GM12878 (cell line): ENCODE measurements around the gene CDKN3. TPM values are rescaled to one million over a fixed set of nuclear protein-coding genes. Genes with fewer than 3 reads are reported as not detected.

Source experiments
- ATAC-seq: fragments of 200-7000 bp; cut with Tn5 transposase; 3 replicates; pipeline ENCODE4 v1.9.1; 2020; ENCODE audit warnings: mild to moderate bottlenecking, moderate library complexity
- BruUV-seq: library from RNA; stranded (reverse); fragments of 400-500 nt; replicated peaks from 2 replicates; lab custom pipeline; 2021; lab: Mats Ljungman, UMichigan
- CTCF ChIA-PET: fragments of 300-600 bp; sonication (Branson Sonifier 250); formaldehyde crosslinking; extraction: SDS; loops from one replicate; lab custom pipeline; 2021; ENCODE audit warnings: inconsistent platforms; lab: Yijun Ruan, JAX
- POLR2A ChIA-PET: fragments of 350-600 bp; formaldehyde crosslinking; extraction: SDS; loops from one replicate; lab custom pipeline; 2021; ENCODE audit warnings: inconsistent platforms; lab: Charles Lee
- RAD21 ChIA-PET: fragments of 300-600 bp; sonication (Branson Sonifier 250); formaldehyde crosslinking; loops from one replicate; lab custom pipeline; 2023; ENCODE audit warnings: antibody characterized with exemption; ENCODE audit not compliant: unreplicated experiment; lab: Charles Lee
- SMC1A ChIA-PET: fragments of 300-600 bp; sonication (Branson Sonifier 250); formaldehyde crosslinking; loops from one replicate; lab custom pipeline; 2023; ENCODE audit not compliant: unreplicated experiment, uncharacterized antibody; lab: Charles Lee
- DNase-seq: peaks from one replicate; pipeline ENCODE4 v3.0.0-alpha.2; 2011; ENCODE audit warnings: low read depth, low spot score
- FAIRE-seq: peaks from 3 replicates; lab custom pipeline; 2011; peaks lifted over from hg19 to GRCh38; lab: Jason Lieb, UNC
- H2AFZ ChIP-seq: 2 replicates; pipeline ENCODE4 v1.6.0; 2011; ENCODE audit warnings: low read depth, low read length, control low read depth; ENCODE audit not compliant: control insufficient read depth
- H3K27ac ChIP-seq: 2 replicates; pipeline ENCODE4 v1.5.1; 2011; ENCODE audit warnings: control low read depth; ENCODE audit not compliant: control insufficient read depth, insufficient read depth
- H3K27me3 ChIP-seq, 2 experiments: replicated peaks in 1 of 2; 2 replicates each; pipeline versions ENCODE4 v1.6.0 to v1.6.1; 2011; ENCODE audit warnings: low read length in 1 of 2; ENCODE audit not compliant: control insufficient read depth in 2 of 2, insufficient read depth in 2 of 2
- H3K36me3 ChIP-seq, 2 experiments: 2 replicates each; pipeline ENCODE4 v1.5.1; 2011; ENCODE audit warnings: low read length in 1 of 2; ENCODE audit not compliant: control insufficient read depth in 2 of 2, insufficient read depth in 2 of 2
- H3K4me1 ChIP-seq: 2 replicates; pipeline ENCODE4 v1.6.1; 2011; ENCODE audit warnings: mild to moderate bottlenecking, low read length, moderate library complexity, mixed read lengths; ENCODE audit not compliant: control insufficient read depth, insufficient read depth
- H3K4me2 ChIP-seq: 2 replicates; pipeline ENCODE4 v1.6.0; 2011; ENCODE audit warnings: control low read depth; ENCODE audit not compliant: control insufficient read depth, insufficient read depth
- H3K4me3 ChIP-seq: fragments of 200-600 bp; sonication (generic); 2 replicates; pipeline ENCODE4 v1.5.1; 2016
- H3K79me2 ChIP-seq: 2 replicates; pipeline ENCODE4 v1.6.0; 2011; ENCODE audit warnings: low read length; ENCODE audit not compliant: control insufficient read depth, insufficient read depth
- H3K9ac ChIP-seq: 2 replicates; pipeline ENCODE4 v1.8.0; 2011; ENCODE audit warnings: low read length, control low read depth, mixed read lengths; ENCODE audit not compliant: control insufficient read depth, insufficient read depth
- H3K9me3 ChIP-seq: replicated peaks from 3 replicates; pipeline ENCODE4 v1.5.1; 2011; ENCODE audit warnings: mild to moderate bottlenecking, low read length; ENCODE audit not compliant: control insufficient read depth, insufficient read depth
- H4K20me1 ChIP-seq: 2 replicates; pipeline ENCODE4 v1.6.0; 2011; ENCODE audit not compliant: control insufficient read depth, insufficient read depth
- CEBPZ ChIP-seq: fragments of 150-350 bp; IDR thresholded peaks from 2 replicates; pipeline ENCODE4 v1.6.1; 2016; ENCODE audit warnings: low read depth, low read length
- CHD1 ChIP-seq: IDR thresholded peaks from 2 replicates; pipeline ENCODE4 v1.6.1; 2012; ENCODE audit warnings: low read depth, low read length, improper control_type of control experiment
- E2F4 ChIP-seq: IDR thresholded peaks from 2 replicates; pipeline ENCODE4 v1.6.1; 2012; ENCODE audit warnings: low read depth, low read length, improper control_type of control experiment
- ELK1 ChIP-seq: IDR thresholded peaks from 2 replicates; pipeline ENCODE4 v1.6.1; 2012; ENCODE audit warnings: low read depth, low read length, improper control_type of control experiment
- ESRRA ChIP-seq: IDR thresholded peaks from 2 replicates; pipeline ENCODE4 v1.6.1; 2012; ENCODE audit warnings: mild to moderate bottlenecking, low read length, improper control_type of control experiment
- HSF1 ChIP-seq: fragments of 150-350 bp; IDR thresholded peaks from 2 replicates; pipeline ENCODE4 v1.6.1; 2014; ENCODE audit warnings: mild to moderate bottlenecking, low read depth, low read length
- SPI1 ChIP-seq: IDR thresholded peaks from 2 replicates; pipeline ENCODE4 v1.6.1; 2011; ENCODE audit warnings: low read depth, mild to moderate bottlenecking, low read length, moderate library complexity, borderline replicate concordance; ENCODE audit not compliant: insufficient read depth
- TBL1XR1 ChIP-seq: IDR thresholded peaks from 2 replicates; pipeline ENCODE4 v1.6.1; 2012; ENCODE audit warnings: low read depth, low read length, improper control_type of control experiment
- USF1 ChIP-seq: IDR thresholded peaks from 2 replicates; pipeline ENCODE4 v1.6.1; 2011; ENCODE audit warnings: borderline replicate concordance, low read depth, mild to moderate bottlenecking, moderate library complexity, mixed read lengths, low read length; ENCODE audit not compliant: insufficient read depth; ENCODE audit errors: extremely low read length
- ZNF274 ChIP-seq: IDR thresholded peaks from one replicate; pipeline ENCODE4 v1.8.0; 2011; ENCODE audit not compliant: insufficient read length, insufficient read depth
- ZNF622 ChIP-seq: fragments of 450-650 bp; IDR thresholded peaks from 2 replicates; pipeline ENCODE4 v1.6.1; 2017; ENCODE audit warnings: mild to moderate bottlenecking, inconsistent platforms
- WGBS: methylation state at CpG from one replicate; pipeline ENCODE4 v1.1.6; 2016; ENCODE audit warnings: low lambda C conversion rate; ENCODE audit not compliant: insufficient replicate concordance, insufficient coverage; ENCODE audit errors: missing lambda C conversion rate; 5-methylcytosine and 5-hydroxymethylcytosine counted together
- in situ Hi-C: fragments of 300-500 bp; cut with MboI; formaldehyde crosslinking; loops from 9 replicates; pipeline ENCODE4 v1.14.3; 2018; ENCODE audit warnings: mixed read lengths
- intact Hi-C: fragments of 100-400 bp; cut with micrococcal nuclease; formaldehyde crosslinking; loops from one replicate; pipeline ENCODE4 v1.14.2; 2022; ENCODE audit not compliant: unreplicated experiment
- polyA plus RNA-seq, 11 experiments: library from polyadenylated mRNA; depleted of rRNA in 4 of 11; unstranded in 6 of 11; stranded (reverse) in 5 of 11; fragments of >200 nt; fragmentation: Nextera tagmentation in 4 of 11; fragmentation: Illumina TruSeq in 1 of 11; extraction: Ambion mirVana in 4 of 11; extraction: Trizol in 1 of 11; gene quantifications; 1 replicate in 1 of 11; 2 replicates in 10 of 11; pipeline versions ENCODE4 v1.2.1 to v1.2.3, GENCODE V29; 2011 to 2016; ENCODE audit warnings: inconsistent platforms in 2 of 11, missing spikeins in 2 of 11, low read depth in 1 of 11
- total RNA-seq, 4 experiments: library from RNA; depleted of rRNA in 3 of 4; stranded (reverse); fragments of >200 nt in 3 of 4; fragmentation: Illumina TruSeq in 1 of 4; extraction: Trizol in 1 of 4; gene quantifications; 2 replicates each; pipeline versions ENCODE4 v1.2.1 to v1.2.3, GENCODE V29; 2013 to 2021

Gene CDKN3
- total and polyA plus RNA-seq, 10 of the 15 experiments (the other 5 are each of a cell fraction or from before 2014, with no cell fraction given), result 54.9 to 197 (median 111) TPM

GRCh38 chr14:54383835-54384234, 13.0 kb upstream of the CDKN3 start (continued):
- no peak for TF ChIP-seq CEBPZ
- no peak for TF ChIP-seq ZNF622
- TF ChIP-seq ESRRA, result no peak

GRCh38 chr14:54385556-54385955, 11.3 kb upstream of the CDKN3 start:
- no peak for ATAC-seq
- H3K9ac ChIP-seq, result no peak overlapping the region
- no TSS peak for BruUV-seq
- TF ChIP-seq ZNF274, result no peak
- TF ChIP-seq HSF1, result no peak
- no peak for TF ChIP-seq TBL1XR1
- no peak for TF ChIP-seq E2F4
- no peak for TF ChIP-seq SPI1
- no peak for TF ChIP-seq USF1
- TF ChIP-seq ELK1, result no peak
- no peak for TF ChIP-seq CHD1

More at GRCh38 chr14:54385556-54385955, 11.3 kb upstream of the CDKN3 start:
- H3K36me3 ChIP-seq, result no peaks in the 10 kb centered on the region
- H3K79me2 ChIP-seq, result no peaks in the 10 kb centered on the region
- in situ Hi-C loops, result no loop called here
- FAIRE-seq (no peak), DNase-seq (no peak)
- RAD21 ChIA-PET, result no interaction called here
- no peak overlapping the region for H2AFZ ChIP-seq
- intact Hi-C loops, result no loop called here
- WGBS, result 89% methylated on average over 4 of the region's 4 CpGs
- H4K20me1 ChIP-seq, result no peaks in the 10 kb centered on the region
- no peak overlapping the region for H3K27ac ChIP-seq
- SMC1A ChIA-PET, result no interaction called here
- POLR2A ChIA-PET, result no interaction called here
- no peaks in the 10 kb centered on the region for H3K9me3 ChIP-seq
- no peak overlapping the region for H3K4me2 ChIP-seq
- no peaks in the 10 kb centered on the region for H3K4me1 ChIP-seq
- no peak overlapping the region for H3K4me3 ChIP-seq
- no peaks in the 10 kb centered on the region for H3K27me3 ChIP-seq
- CTCF ChIA-PET, result no interaction called here
